ENCODE data around the gene PALS2. TPM values are rescaled to one million over a fixed set of nuclear protein-coding genes. Genes with fewer than 3 reads are reported as not detected.

Gene PALS2
- total RNA-seq, 1 donor from 2014 or later: 35.8 TPM

DNA sequence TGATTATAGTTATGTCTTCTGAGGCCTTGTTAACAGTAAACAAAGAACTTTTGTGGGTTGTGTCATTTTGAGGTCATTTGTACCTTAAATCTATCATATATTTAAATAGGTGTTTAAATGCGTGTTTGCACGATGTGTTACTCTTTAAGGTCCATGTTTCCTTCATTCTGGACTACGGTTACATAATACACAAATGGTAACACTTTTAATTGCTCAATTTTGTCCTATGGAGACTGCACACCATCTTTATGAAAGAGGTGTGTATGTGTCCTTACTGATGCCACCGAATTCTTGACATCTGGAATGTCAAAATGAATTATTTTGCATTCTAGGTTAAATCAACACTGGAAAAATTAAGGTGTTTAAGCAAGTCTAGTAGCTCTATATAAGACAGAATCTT is 1.7 kb downstream of the PALS2 start:
- Mint-ChIP-seq H3K4me1 (peaks cover 23% of the 10 kb centered on the region), H3K4me3 (peak overlapping the region; percentile 95), H3K27me3 (ENCODE audit: low read depth) (peaks cover 28% of the 10 kb centered on the region), H3K36me3 (ENCODE audit: low read depth) (no peaks in the 10 kb centered on the region), H3K27ac (ENCODE audit: unreplicated experiment) (no peak overlapping the region), H3K9me3 (no peaks in the 10 kb centered on the region)
- TF ChIP-seq, protein P1, sequence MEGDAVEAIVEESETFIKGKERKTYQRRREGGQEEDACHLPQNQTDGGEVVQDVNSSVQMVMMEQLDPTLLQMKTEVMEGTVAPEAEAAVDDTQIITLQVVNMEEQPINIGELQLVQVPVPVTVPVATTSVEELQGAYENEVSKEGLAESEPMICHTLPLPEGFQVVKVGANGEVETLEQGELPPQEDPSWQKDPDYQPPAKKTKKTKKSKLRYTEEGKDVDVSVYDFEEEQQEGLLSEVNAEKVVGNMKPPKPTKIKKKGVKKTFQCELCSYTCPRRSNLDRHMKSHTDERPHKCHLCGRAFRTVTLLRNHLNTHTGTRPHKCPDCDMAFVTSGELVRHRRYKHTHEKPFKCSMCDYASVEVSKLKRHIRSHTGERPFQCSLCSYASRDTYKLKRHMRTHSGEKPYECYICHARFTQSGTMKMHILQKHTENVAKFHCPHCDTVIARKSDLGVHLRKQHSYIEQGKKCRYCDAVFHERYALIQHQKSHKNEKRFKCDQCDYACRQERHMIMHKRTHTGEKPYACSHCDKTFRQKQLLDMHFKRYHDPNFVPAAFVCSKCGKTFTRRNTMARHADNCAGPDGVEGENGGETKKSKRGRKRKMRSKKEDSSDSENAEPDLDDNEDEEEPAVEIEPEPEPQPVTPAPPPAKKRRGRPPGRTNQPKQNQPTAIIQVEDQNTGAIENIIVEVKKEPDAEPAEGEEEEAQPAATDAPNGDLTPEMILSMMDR (conservative IDR thresholded peaks at IDR 0.05): no peak
- no peak for DNase-seq (ENCODE audit: low read depth, low spot score)

DNA sequence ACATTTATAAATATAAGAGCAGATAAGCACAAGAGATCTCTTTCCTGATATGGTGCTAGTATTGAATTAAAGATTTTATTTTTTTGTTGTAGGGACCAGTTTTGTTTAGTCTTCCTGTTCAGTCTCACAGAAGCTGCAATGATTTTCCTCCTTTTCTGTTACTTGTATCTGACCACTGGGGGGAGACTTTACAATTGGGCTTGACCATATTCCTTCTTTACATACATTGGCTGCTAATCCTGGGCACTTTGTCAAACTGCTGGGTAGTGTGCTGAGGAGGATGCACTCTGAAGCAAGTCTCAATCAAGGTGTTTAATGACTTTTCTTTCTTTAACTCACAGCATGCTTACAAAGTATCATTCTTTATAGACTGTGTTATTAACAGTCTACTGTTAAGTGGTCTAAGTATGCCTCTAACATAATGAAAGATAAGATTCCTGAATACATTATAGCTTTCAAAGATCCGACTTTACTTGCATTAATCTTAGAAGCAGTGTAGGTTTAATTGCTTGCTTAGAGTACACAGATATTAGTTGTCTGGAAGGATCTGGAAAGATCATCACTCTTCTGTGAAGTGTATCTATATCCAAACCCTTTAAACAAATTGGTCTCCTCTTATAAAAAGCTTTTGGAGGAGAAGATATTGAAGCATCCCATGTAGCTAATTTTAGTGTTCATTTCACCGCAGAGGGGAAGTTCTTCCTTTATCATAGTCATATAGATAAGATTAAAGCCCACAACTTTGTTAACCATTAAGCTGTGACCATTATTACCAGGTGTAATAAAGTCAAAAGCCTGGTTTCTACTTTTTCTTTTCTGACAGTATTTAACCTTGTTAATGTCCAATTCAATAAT is 3.1 kb downstream of the PALS2 start:
- Mint-ChIP-seq H3K27me3 (ENCODE audit: low read depth) (peaks cover 14% of the 10 kb centered on the region), H3K4me1 (peaks cover 23% of the 10 kb centered on the region)

DNA sequence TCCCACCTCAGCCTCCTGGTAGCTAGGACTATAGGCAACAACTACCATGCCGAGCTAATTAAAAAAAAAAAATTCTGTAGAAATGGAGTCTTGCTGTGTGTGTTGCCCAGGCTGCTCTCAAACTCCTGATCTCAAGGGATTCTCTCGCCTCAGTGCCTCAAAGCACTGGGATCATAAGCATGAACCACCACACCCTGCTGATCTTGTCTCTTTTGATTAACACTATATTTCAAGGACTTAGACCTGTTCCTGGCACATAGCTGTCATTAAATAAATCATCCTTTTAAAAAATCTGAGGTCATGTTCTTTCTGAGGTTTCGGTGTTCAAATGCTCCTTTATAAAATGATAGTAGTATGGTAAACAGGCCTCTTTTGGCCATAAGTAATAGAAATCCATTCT is 4.8 kb downstream of the PALS2 start:
- DNase-seq (ENCODE audit: low read depth, low spot score): no peak

More for the DNA sequence above, 3.1 kb downstream of the PALS2 start:
- Mint-ChIP-seq H3K4me3 (peak overlapping the region; percentile 81), H3K36me3 (ENCODE audit: low read depth) (no peaks in the 10 kb centered on the region), H3K9me3 (no peaks in the 10 kb centered on the region), H3K27ac (ENCODE audit: unreplicated experiment) (no peak overlapping the region)
- no peak for DNase-seq (ENCODE audit: low read depth, low spot score)
- TF ChIP-seq, protein P1 (conservative IDR thresholded peaks at IDR 0.05): peak; percentile 78

DNA sequence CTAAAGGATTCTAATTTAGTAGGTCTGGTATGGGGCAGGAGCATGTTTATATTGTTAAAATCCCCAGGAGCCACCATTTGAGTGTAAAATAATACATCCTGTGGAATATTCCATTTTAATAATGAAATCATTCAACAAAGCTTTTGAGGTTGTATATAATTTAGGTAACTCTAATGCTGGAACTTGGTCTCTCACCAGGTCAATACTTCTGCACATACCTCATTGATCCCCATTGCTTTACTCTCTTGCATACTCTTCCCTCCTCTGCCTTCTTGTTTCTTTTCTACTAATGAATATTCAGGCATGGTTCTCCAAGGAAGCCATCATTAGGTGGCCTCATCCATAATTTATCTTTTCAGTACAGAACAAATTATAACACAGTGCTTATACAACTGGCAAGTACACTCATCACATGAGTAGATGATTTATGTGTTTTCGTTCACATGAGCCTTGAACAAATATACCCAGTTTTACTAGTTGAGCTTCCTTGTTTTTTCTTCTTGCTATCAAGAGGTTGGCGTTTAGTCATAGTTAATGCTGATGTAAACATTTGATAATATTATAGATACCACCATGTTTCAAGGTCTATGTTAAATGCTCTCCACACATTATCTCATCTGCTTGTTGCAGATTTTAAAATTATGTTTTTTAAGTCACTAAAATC is 7.2 kb downstream of the PALS2 start:
- Mint-ChIP-seq H3K27me3 (ENCODE audit: low read depth) (no peaks in the 10 kb centered on the region), H3K4me3 (no peak overlapping the region), H3K9me3 (no peaks in the 10 kb centered on the region), H3K27ac (ENCODE audit: unreplicated experiment) (peak overlapping the region; percentile 63), H3K4me1 (peaks cover 10% of the 10 kb centered on the region), H3K36me3 (ENCODE audit: low read depth) (no peaks in the 10 kb centered on the region)
- TF ChIP-seq, protein P1 (conservative IDR thresholded peaks at IDR 0.05): no peak
- DNase-seq (ENCODE audit: low read depth, low spot score): no peak

More for the DNA sequence above, 4.8 kb downstream of the PALS2 start:
- H3K27ac Mint-ChIP-seq (ENCODE audit: unreplicated experiment): no peak overlapping the region
- no peak overlapping the region for H3K4me3 Mint-ChIP-seq
- no peaks in the 10 kb centered on the region for H3K27me3 Mint-ChIP-seq (ENCODE audit: low read depth)
- TF ChIP-seq, protein P1 (conservative IDR thresholded peaks at IDR 0.05): no peak
- peaks cover 19% of the 10 kb centered on the region for H3K4me1 Mint-ChIP-seq
- H3K36me3 Mint-ChIP-seq (ENCODE audit: low read depth): no peaks in the 10 kb centered on the region
- H3K9me3 Mint-ChIP-seq: no peaks in the 10 kb centered on the region

DNA sequence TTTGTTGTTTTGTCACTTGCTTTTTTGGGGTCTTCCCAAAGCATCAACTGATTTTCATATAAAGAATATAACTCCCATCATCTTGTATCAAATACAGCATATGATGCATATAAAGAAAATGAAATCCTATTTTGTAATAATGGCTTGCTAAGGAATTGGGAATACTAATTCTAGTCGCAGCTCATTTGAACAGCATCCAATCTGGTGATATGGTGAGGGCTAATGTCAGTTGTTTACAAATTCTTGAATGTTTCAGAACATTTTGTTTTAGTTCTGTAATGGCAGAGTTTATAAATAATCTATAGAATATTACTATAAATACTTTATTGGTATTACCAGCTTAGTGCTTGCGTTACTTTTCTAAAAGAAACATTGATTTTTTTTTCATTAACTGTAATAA is 8.9 kb downstream of the PALS2 start:
- H3K4me3 Mint-ChIP-seq: no peak overlapping the region
- peaks cover 3% of the 10 kb centered on the region for H3K36me3 Mint-ChIP-seq (ENCODE audit: low read depth)
- no peak overlapping the region for H3K27ac Mint-ChIP-seq (ENCODE audit: unreplicated experiment)
- TF ChIP-seq, protein P1 (conservative IDR thresholded peaks at IDR 0.05): no peak
- H3K27me3 Mint-ChIP-seq (ENCODE audit: low read depth): no peaks in the 10 kb centered on the region
- peaks cover 4% of the 10 kb centered on the region for H3K4me1 Mint-ChIP-seq
- no peaks in the 10 kb centered on the region for H3K9me3 Mint-ChIP-seq
- no peak for DNase-seq (ENCODE audit: low read depth, low spot score)
